ENCODE data around the gene AANAT. TPM values are rescaled to one million over a fixed set of nuclear protein-coding genes. Genes with fewer than 3 reads are reported as not detected.
A peak's percentile ranks its signal among the peaks of the same experiment; 100 is the strongest.
"Not testable (repeated sequence)": the region's sequence is repeated elsewhere in the genome, so short reads cannot be mapped to it uniquely, and the experiment has no call there.

Gene AANAT
- total RNA-seq, 1 donor = not detected

DNA sequence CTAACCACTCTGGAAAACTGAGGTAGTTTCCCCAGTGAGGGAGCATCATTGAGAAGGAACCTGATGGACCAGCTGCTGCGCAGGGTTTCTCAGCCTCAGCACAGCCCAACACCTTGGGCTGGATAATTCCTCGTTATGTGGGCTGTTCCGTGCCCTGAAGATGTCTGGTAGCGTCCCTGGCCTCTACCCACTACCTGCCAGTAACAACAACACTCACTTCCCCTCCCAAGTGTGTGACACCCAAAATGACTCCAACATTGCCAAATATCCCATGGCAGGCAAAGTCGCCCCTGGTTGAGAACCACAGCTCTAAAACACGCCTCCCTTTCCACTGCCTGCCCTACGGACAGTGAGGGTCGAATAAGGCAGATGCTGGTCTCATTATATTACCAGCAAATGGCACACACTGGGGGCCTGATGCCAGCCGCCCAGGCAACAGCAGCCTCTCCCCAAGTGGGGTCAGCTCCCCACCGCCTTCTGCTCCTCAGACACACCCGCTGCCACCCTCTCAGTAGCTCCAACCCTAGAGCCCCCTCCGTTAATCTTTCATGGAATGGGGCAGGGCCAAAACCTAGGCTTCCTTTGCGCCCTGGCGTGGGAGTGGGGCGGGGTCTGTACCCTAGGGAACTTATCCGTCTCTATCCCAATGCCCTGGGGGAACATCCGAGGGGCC lies 32.8 kb downstream of the AANAT start:
- Histone ChIP-seq H3K4me3 (ENCODE audit: low read length) (peak overlapping the region; percentile 93), H3K27me3 (ENCODE audit: insufficient read depth, low read length) (no peaks in the 10 kb centered on the region), H3K4me1 (ENCODE audit: insufficient read depth, low read length) (peaks cover 86% of the 10 kb centered on the region), H3K9me3 (ENCODE audit: low read depth, low read length) (no peaks in the 10 kb centered on the region)

DNA sequence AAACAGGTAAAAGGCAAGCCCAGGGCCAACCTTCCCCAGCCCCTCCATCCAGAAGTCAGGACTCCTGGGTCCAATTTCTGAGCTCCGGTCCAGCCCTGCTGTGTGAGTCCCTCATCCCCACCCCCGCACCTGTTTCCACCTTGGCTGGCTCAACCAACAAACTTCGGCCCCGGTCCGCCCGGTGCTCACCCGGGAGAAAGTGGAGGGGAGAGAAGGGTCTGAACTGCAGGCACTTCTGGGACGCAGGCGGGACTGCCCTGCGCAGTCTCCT lies 33.3 kb downstream of the AANAT start:
- H3K4me1 ChIP-seq (ENCODE audit: insufficient read depth, low read length) = peaks cover 82% of the 10 kb centered on the region
- peak overlapping the region; percentile 93 for H3K4me3 ChIP-seq (ENCODE audit: low read length)
- no peaks in the 10 kb centered on the region for H3K27me3 ChIP-seq (ENCODE audit: insufficient read depth, low read length)
- no peaks in the 10 kb centered on the region for H3K9me3 ChIP-seq (ENCODE audit: low read depth, low read length)

DNA sequence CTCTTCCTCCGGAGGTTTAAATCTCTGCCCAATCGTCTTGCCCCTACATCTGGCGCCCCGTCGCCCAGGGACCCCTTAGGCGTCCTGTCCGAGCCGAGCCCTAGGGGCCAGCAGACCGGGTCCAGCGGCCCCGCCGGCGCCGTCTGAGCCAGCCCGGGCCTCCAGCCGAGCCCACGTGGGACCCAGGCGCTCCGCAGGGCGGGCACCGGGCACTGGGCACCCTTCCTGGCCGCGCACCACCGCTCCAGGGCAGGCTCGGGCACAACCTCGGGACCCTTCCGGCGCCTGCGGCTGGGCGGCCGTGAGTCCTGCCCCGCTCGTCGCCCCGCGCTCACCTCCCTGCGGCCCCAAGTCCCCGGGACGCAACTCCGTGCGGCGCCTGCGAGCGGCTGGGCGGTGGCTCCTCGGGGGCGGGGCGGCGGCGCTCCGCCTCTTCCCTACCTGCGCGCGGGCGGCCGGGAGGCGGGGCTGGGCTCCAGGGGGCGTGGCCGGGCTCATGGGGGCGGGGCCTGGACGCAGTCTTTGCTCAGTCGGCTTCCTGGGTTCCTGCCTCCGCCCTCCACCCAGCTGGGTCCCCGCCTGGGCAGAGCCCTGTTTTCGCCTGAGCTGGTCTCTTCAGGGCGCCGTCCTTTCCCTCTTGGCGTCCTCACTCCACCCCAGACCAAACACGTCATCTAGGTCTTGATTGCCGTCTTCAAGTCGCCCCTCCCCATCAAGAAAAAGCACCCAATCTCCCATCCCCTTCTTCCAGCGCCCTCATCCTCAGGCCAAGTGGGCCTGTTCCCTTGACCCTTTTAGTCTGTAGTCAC lies 33.8 kb downstream of the AANAT start, which contains the start of gene RHBDF2:
RHBDF2 (minus strand) TSS at position 406 of the 809 bp plus-strand sequence. CDS start 19,899 bp downstream, outside the sequence.
- Histone ChIP-seq H3K9me3 (ENCODE audit: low read depth, low read length) (no peaks in the 10 kb centered on the region), H3K4me1 (ENCODE audit: insufficient read depth, low read length) (peaks cover 81% of the 10 kb centered on the region), H3K4me3 (ENCODE audit: low read length) (peak within 1 kb of the TSS; percentile 93), H3K27me3 (ENCODE audit: insufficient read depth, low read length) (no peaks in the 10 kb centered on the region)

DNA sequence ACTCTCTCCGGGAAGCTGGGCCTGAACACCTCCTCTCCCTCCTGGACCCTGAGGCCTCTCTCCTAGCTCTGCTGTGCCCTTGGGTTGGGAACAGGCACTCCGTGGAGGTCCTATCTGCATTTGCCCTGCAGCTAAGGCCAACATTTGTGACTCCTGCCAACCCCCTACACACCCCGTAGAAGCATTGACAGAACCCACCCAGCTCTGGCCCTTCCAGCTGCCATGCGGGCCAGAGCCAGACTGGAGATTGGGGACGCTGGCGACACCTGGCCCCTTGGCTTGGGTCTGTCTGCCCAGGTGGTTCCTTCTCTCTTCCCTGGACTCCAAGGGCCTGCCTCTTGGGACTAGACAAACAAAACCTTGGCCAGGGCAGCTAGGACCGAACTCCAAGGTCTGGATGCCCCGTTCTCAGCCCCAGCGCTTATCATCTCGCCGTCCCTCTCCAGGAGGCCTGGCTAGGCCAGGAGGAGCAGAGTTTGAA lies 34.5 kb downstream of the AANAT start:
- H3K27me3 ChIP-seq (ENCODE audit: insufficient read depth, low read length) = no peaks in the 10 kb centered on the region
- H3K9me3 ChIP-seq (ENCODE audit: low read depth, low read length) = no peaks in the 10 kb centered on the region
- no peak overlapping the region for H3K4me3 ChIP-seq (ENCODE audit: low read length)
- H3K4me1 ChIP-seq (ENCODE audit: insufficient read depth, low read length) = peaks cover 81% of the 10 kb centered on the region

DNA sequence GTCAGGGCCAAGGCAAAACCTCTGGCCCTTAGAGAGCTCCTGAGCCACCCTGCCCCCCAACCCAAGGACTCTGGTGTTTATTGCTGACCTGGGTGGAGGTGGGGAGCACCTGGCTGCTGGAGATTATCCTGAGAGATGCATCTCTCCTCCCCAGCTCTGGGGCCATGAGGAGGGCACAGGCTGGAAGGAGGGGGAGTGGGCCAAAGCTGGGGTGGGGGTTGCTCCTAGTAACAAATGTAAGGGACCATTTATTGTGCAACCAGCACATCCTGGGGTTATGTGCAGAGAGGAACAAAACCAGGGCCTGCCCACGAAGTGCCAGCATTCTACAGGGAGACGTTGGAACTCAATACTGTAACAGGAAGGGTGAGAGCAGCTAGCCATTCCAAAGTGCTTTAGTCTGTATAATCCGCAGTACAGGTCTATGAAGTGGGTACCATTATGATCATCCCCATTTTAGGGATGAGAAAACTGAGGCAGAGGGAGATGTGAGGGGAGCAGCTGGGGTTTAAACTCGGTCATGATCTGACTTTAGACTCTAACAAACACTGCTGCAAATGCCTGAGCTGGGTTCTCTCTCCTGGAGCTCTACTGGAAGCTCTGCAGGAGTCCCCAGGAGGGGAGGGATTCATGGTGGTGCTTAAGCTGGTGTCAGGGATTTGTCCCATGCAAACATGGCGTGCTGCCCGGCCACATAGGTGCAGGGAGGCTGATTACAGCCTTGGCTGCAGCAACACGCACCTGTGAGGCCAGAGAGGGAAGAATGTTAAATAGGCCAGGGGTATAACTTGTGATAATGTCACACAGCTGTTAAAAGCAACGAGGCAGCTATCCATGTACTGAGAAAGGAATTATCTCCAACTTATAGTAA lies 35.2 kb downstream of the AANAT start:
- Histone ChIP-seq H3K27me3 (ENCODE audit: insufficient read depth, low read length) (no peaks in the 10 kb centered on the region), H3K9me3 (ENCODE audit: low read depth, low read length) (no peaks in the 10 kb centered on the region), H3K4me1 (ENCODE audit: insufficient read depth, low read length) (peaks cover 74% of the 10 kb centered on the region), H3K4me3 (ENCODE audit: low read length) (no peak overlapping the region)

DNA sequence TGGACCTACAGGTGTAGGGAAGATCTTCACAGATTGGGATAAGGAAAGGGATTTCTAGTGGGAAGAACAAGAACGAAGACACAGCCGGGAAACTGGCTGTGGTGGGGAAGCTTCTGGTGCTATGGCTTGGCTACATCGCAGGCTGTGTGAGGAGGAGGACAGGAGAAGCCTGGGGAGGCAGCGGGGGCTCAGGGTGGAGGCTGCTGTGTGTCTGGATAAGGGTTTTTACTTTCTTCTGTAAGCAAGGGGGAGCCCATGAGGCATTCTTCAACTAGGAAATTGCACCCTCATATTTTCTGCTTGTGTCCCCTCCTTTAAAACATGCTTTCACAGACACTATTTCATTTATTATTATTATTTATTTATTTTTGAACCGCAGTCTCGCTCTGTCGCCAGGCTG lies 36.7 kb downstream of the AANAT start:
- Histone ChIP-seq H3K4me1 (ENCODE audit: insufficient read depth, low read length) (peaks cover 59% of the 10 kb centered on the region), H3K27me3 (ENCODE audit: insufficient read depth, low read length) (no peaks in the 10 kb centered on the region), H3K9me3 (ENCODE audit: low read depth, low read length) (no peaks in the 10 kb centered on the region), H3K4me3 (ENCODE audit: low read length) (no peak overlapping the region)

DNA sequence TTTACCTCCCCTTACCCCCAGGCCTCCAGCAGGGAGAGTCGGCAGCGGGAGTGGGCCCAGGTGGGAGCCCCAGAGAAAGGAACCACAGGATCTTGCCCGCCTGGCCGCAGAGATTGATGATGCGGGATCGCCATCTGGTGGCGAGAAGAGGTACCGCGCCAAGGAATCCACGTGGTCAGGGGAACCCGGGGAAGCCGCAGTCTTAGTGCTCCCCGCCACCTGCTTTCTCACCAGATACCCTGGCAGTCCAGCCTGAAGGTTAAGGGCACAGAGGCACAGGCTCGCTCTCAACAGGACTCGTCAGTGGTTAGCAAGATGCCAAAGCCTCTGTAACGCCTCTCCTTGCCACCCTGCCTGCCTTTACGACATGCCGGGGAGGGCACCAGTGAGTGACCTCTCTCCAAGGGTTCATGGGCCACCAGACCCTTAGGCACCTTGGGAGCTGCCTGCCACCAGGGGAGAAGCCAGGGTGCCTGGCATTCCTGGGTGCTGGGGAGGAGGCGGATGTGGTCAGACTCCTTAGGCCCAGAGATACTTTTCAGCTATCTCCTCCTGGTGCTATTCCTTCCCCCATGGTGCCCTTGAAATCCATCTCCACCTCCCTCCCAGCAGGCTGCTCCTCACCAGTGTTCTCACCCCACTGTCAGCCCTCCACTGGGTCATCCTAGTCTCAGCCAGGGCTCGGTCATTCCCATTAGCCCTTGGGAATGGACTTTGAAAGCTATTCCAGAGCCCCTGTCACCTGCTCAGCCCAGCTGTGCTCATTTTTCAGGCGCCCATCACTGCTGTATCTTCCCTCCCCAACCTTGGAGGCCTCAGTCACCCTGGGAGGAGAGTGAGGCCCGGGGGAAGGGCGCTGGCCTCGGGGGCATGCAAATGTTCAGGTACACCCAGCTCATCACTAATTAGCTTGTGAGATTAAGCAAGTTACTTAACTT lies 39.3 kb downstream of the AANAT start:
- Histone ChIP-seq H3K9me3 (ENCODE audit: low read depth, low read length) (no peaks in the 10 kb centered on the region), H3K4me1 (ENCODE audit: insufficient read depth, low read length) (peaks cover 52% of the 10 kb centered on the region), H3K4me3 (ENCODE audit: low read length) (no peak overlapping the region), H3K27me3 (ENCODE audit: insufficient read depth, low read length) (no peaks in the 10 kb centered on the region)

DNA sequence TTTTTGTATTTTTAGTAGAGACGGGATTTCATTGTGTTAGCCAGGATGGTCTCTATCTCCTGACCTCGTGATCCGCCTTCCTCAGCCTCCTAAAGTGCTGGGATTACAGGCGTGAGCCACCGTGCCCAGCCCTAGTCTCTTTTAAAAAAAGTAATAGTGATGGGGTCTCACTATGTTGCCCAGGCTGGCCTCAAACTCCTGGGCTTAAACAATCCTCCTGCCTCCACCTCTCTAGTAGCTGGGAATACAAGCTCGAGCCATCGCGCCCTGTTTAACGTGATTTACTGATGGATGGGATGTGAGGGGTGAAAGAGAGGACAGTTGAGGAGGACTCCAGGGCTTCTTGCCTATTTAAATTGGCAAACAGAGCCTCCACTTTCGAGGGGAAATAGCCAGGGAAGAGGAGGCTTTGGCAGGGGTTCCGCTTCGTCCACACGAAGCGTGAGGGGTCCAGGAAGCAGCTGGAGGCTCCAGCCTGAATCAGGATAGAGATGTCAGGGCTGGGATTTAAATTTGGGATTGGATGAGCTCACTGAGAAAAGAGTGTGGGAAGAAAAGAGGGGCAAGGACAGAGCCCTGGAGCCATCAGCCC lies 41.2 kb downstream of the AANAT start:
- H3K27me3 ChIP-seq (ENCODE audit: insufficient read depth, low read length); H3K9me3 ChIP-seq (ENCODE audit: low read depth, low read length); H3K4me3 ChIP-seq (ENCODE audit: low read length): not testable (repeated sequence)
- H3K4me1 ChIP-seq (ENCODE audit: insufficient read depth, low read length) = peaks cover 43% of the 10 kb centered on the region

DNA sequence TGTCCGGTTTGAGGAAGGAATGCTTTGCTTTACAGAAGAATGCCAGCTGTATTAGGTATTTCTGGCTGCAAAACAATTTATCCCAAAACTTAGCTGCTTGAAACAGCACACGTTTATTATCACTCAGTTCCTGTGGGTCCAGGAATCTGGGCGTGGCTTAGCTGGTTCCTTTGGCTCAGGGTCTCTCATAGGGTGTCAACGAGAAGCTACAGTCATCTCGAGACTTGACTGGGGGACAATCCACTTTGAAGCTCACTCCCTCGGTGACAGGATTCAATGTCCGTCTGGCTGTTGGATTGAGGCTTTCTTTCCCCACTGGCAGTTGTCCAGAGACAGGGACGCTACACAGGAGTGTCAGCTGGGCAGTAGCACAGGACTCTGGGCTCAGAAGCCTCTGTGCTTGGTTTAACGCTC lies 43.4 kb downstream of the AANAT start:
- Histone ChIP-seq H3K4me1 (ENCODE audit: insufficient read depth, low read length) (peaks cover 52% of the 10 kb centered on the region), H3K4me3 (ENCODE audit: low read length) (no peak overlapping the region), H3K27me3 (ENCODE audit: insufficient read depth, low read length) (no peaks in the 10 kb centered on the region), H3K9me3 (ENCODE audit: low read depth, low read length) (no peaks in the 10 kb centered on the region)

DNA sequence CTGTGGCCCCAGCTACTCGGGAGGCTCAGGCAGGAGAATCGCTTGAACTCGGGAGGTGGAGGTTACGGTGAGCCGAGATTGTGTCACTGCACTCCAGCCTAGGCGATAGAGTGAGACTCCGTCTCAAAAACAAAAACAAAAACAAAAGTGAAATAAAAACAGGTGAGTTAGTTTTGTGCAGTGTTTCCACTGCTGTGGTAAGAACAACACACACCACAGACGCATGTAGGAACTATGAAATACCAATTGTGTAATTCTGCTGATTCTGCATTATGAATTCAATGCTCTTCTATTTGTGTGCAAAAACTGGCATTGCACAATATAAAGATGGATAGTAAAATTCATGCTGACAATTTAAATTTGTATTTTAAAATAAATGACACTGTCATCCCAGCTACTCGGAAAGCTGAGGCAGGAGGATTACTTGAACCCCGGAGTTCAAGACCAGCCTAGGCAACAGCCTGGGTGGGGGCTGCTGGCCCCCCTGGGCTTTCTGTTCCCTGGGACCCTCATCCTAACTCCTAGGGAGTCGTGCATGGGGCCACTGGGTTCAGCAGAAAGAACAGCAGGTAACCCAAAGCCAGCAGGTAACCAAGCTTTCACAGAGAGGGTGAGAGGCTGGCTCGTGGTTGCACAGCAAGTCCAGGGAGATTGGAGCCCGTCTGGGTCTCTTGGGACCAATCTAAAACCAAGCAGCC lies 44.4 kb downstream of the AANAT start:
- Histone ChIP-seq H3K4me3 (ENCODE audit: low read length) (no peak overlapping the region), H3K4me1 (ENCODE audit: insufficient read depth, low read length) (peaks cover 52% of the 10 kb centered on the region), H3K9me3 (ENCODE audit: low read depth, low read length) (no peaks in the 10 kb centered on the region), H3K27me3 (ENCODE audit: insufficient read depth, low read length) (no peaks in the 10 kb centered on the region)

DNA sequence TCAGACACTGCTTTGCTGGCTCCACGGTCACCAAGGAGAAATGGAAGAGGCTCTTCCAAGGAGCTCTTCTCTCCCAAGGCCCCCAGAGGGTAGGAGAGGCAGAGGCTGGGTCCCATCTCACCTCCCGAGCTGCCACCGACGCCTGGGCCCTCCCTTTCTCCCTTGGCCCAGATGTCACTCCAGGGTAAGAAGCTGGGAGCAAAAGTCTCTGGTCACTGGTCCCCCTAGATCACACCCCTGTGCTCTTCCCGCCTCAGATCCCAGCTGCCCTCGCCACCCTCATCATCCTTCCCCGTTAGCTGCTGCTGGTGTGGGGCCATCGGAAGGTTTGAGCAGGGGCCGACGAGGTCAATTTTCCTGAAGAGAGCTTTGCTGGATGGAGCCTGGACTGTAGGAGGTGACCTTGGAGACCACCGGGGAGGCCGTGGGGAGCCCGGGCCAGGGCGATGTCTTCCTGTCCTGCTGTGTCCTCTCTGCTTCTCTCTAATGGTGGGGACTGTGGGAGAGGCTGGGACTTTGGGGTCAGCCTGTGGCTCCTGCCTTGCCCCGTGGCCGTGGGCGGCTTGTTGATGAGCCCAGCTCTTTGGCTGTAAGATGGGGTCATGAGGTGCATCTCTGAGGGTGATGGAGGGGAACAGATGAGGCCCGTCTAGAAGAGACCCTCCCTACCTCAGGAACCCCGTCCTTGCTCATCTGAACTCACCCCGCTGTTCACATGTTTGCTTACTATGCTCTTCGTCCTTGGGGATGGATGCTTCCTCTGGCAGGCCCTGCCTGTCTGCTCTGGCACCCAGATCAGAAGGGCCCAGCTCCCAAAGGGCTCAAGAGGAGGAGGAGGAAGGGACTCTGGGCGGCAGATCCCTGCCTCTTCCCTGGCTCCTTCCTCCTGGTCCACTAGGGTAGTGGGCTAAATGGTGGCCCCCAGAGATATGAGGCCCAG lies 45.2 kb downstream of the AANAT start:
- Histone ChIP-seq H3K27me3 (ENCODE audit: insufficient read depth, low read length) (no peaks in the 10 kb centered on the region), H3K4me1 (ENCODE audit: insufficient read depth, low read length) (peaks cover 56% of the 10 kb centered on the region), H3K4me3 (ENCODE audit: low read length) (no peak overlapping the region), H3K9me3 (ENCODE audit: low read depth, low read length) (no peaks in the 10 kb centered on the region)

DNA sequence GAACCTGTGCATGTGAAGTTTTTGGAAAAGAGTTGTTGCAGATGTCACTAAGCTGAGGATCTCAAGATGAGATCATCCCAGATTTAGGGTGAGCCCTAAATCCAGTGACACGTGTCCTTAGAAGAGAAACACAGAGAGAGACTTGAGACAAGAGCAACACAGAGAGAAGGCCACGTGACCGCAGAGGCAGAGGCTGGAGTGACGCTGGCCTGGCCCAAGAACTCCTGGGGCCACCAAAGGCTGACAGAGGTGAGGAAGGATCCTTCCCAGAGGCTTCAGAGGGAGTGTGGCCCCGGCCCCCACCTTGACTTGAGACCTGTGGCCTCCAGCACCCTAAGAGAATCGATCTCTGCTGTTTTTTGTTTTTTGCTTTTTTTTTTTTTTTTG lies 45.9 kb downstream of the AANAT start:
- H3K27me3 ChIP-seq (ENCODE audit: insufficient read depth, low read length) = no peaks in the 10 kb centered on the region
- no peaks in the 10 kb centered on the region for H3K9me3 ChIP-seq (ENCODE audit: low read depth, low read length)
- peaks cover 56% of the 10 kb centered on the region for H3K4me1 ChIP-seq (ENCODE audit: insufficient read depth, low read length)
- no peak overlapping the region for H3K4me3 ChIP-seq (ENCODE audit: low read length)

DNA sequence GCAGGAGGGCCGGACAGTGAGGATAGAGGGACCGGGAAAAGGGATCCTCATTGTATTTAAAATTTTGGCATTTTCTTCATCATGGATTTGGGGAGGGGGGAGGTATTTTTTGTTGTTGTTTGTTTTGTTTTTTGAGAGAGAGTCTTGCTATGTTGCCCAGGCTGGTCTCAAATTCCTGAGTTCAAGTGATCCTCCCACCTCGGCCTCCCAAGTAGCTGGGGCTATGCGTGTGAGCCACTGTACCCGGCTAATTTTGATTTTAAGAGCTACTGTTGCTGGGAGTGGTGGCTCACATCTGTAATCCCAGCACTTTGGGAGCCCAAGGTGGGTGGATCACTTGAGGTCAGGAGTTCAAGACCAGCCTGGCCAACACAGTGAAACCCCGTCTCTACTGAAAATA lies 47.0 kb downstream of the AANAT start:
- not testable (repeated sequence) for H3K27me3 ChIP-seq (ENCODE audit: insufficient read depth, low read length); H3K9me3 ChIP-seq (ENCODE audit: low read depth, low read length); H3K4me3 ChIP-seq (ENCODE audit: low read length)
- H3K4me1 ChIP-seq (ENCODE audit: insufficient read depth, low read length) = peaks cover 56% of the 10 kb centered on the region
